T-helper 1 cell treated with Interleukin-12 subunit alpha and Interleukin-12 subunit beta and Interleukin-4 antibody, amounts not matched to agents 30 μg/mL and 1 μg/mL, for 36 hours (primary cell): ENCODE results near the gene PLXNB3.

Experiments
- H3K27ac Mint-ChIP-seq: one replicate; pipeline ENCODE4 v1.8.0; 2021; ENCODE audit warnings: mild to moderate bottlenecking, mixed read lengths
- H3K27me3 Mint-ChIP-seq: one replicate; pipeline ENCODE4 v1.8.0; 2021; ENCODE audit warnings: low read depth, mixed read lengths
- H3K36me3 Mint-ChIP-seq: one replicate; pipeline ENCODE4 v1.8.0; 2021; ENCODE audit warnings: low read depth, mixed read lengths
- H3K4me1 Mint-ChIP-seq: one replicate; pipeline ENCODE4 v1.8.0; 2021; ENCODE audit warnings: low read depth, mixed read lengths
- H3K4me3 Mint-ChIP-seq: one replicate; pipeline ENCODE4 v1.8.0; 2021; ENCODE audit warnings: mild to moderate bottlenecking, moderate library complexity, mixed read lengths
- H3K9me3 Mint-ChIP-seq: one replicate; pipeline ENCODE4 v1.8.0; 2021; ENCODE audit warnings: mixed read lengths

PLXNB3 gene

DNA sequence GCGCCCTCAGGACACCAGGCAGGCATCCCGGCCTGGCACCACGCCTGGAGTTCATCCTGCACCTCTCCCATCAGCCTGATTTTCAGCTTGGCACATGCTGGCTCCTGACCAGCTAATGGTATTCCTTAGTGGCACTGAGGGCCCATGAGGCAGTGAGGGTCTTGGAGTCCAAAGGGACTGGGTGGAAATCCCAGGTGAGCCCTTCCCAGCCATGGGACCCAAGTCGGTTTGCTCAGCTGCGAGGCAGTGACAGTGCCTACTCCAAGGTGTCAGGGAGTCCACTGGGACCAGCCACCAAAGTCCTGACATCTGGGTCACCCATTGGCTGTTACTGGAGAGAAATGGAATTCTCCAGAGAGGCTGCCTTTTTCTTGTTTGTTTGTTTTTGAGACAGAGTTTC is 35.3 kb downstream of the PLXNB3 start:
- Mint-ChIP-seq H3K4me1 (peaks cover 5% of the 10 kb centered on the region), H3K4me3 (no peak overlapping the region), H3K27ac (no peak overlapping the region), H3K9me3 (no peaks in the 10 kb centered on the region), H3K36me3 (peaks cover 4% of the 10 kb centered on the region), H3K27me3 (no peaks in the 10 kb centered on the region)

- H3K36me3 Mint-ChIP-seq = peaks cover 2% of the 10 kb centered on the region
- H3K4me1 Mint-ChIP-seq = peaks cover 5% of the 10 kb centered on the region
- no peaks in the 10 kb centered on the region for H3K27me3 Mint-ChIP-seq
- H3K9me3 Mint-ChIP-seq = no peaks in the 10 kb centered on the region
- no peak overlapping the region for H3K4me3 Mint-ChIP-seq
- H3K27ac Mint-ChIP-seq = no peak overlapping the region
Measured at GRCh38 chrX:153800177-153800722, 36.2 kb downstream of the PLXNB3 start.

DNA sequence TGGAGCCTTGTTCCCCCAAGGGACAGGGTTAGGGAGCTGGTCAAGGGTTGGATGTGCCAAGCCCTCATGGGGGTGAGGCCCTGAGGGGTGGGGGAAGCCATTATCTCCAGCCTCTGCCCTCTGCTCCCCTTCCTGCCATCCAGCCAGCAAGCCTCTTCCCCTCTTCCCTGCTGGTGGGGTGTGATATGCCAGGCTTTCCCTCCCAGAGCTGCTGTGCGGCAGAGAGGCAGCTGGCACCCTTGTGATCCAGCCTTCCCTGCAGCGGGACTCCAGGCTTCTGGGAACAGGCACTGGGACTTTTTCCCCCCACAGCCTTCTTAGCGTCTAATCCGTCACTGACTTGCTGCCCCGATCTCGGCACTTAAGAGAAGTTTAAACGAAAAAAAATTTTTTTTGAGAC is 36.7 kb downstream of the PLXNB3 start:
- Mint-ChIP-seq H3K4me3 (no peak overlapping the region), H3K9me3 (no peaks in the 10 kb centered on the region), H3K27ac (no peak overlapping the region), H3K27me3 (no peaks in the 10 kb centered on the region), H3K36me3 (peaks cover 2% of the 10 kb centered on the region), H3K4me1 (peaks cover 5% of the 10 kb centered on the region)

GRCh38 chrX:153801669-153802068 is 37.6 kb downstream of the PLXNB3 start:
- Mint-ChIP-seq H3K4me1 (no peaks in the 10 kb centered on the region), H3K27ac (no peak overlapping the region), H3K9me3 (no peaks in the 10 kb centered on the region), H3K4me3 (no peak overlapping the region), H3K27me3 (no peaks in the 10 kb centered on the region), H3K36me3 (peaks cover 2% of the 10 kb centered on the region)

DNA sequence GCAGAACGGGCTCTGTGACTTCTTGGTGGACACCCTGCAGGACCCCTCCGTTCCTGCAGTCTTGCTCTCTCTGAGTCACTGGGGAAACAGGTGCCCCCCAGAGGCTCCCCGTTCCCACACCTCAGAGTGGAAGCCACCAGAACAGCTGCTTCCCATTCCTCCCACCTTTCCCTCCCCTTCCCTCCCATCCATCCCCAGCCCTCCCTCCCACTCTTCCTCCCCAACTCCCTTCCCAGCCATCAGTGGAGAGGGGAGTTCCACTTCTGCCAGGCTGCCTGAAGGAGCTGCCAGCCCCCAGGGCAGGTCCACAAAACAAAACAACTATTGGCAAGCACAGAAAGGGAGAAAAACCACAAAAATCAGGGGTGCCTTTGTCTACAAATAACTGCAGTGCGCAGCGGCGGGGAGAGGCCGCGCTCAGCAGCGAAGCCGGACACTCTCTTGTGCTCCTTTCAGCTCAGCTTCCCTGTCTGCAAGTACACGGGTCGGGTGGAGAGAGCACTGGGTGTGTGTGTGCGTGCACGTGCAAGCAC is 38.5 kb downstream of the PLXNB3 start:
- Mint-ChIP-seq H3K4me3 (no peak overlapping the region), H3K27me3 (no peaks in the 10 kb centered on the region), H3K4me1 (no peaks in the 10 kb centered on the region), H3K27ac (no peak overlapping the region), H3K9me3 (no peaks in the 10 kb centered on the region), H3K36me3 (peaks cover 2% of the 10 kb centered on the region)

DNA sequence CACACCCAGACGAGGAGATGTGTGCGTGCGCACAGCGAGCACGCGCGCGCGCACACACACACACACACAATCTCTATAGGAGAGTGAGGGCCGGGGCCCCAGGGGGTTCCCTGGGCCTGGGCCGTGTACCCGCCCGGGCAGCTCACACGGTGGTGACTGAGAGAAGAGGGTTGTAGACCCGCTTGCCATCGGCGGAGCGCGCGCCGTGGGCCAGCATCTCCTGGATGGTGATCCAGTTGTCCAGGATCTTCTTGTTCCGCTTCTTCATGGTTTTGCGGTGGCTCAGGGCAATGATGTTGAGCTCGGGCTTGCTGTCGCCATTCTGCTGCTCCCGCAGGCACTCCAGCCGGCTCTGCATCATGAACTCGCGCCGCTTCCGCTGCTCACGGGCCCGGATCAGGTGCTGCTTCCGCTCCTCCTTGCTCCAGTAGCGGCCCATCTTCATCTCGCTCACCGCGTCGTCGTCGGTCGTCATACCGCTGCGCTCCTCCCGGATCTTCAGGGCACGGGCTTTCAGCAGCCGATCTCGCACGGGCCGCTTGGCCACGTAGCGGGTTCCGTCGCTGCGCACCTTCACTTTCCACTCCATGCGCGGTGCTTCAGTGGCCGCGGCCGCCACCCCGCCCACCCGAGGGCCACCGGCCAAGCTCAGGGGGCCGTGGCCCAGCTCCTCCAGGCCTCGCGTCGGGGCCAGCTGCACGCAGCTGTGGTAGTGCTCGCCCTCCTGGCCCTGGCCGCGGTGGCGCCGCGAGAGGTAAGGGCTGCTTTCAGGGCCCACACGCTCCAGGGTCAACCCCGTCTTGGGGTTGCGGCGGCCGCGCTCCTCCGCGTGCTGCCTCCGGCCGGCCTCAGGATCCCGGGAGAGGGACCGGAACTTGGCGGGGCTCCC is 39.4 kb downstream of the PLXNB3 start:
- Mint-ChIP-seq H3K36me3 (no peaks in the 10 kb centered on the region), H3K4me3 (no peak overlapping the region), H3K27ac (no peak overlapping the region), H3K4me1 (no peaks in the 10 kb centered on the region), H3K9me3 (no peaks in the 10 kb centered on the region), H3K27me3 (no peaks in the 10 kb centered on the region)

GRCh38 chrX:153804100-153804595 is 40.1 kb downstream of the PLXNB3 start:
- no peaks in the 10 kb centered on the region for H3K9me3 Mint-ChIP-seq
- H3K36me3 Mint-ChIP-seq = no peaks in the 10 kb centered on the region
- no peaks in the 10 kb centered on the region for H3K4me1 Mint-ChIP-seq
- H3K27me3 Mint-ChIP-seq = no peaks in the 10 kb centered on the region
- no peak overlapping the region for H3K27ac Mint-ChIP-seq
- no peak overlapping the region for H3K4me3 Mint-ChIP-seq

- Mint-ChIP-seq H3K27ac (no peak overlapping the region), H3K9me3 (no peaks in the 10 kb centered on the region), H3K27me3 (no peaks in the 10 kb centered on the region), H3K36me3 (no peaks in the 10 kb centered on the region), H3K4me1 (no peaks in the 10 kb centered on the region), H3K4me3 (no peak overlapping the region)
Measured at GRCh38 chrX:153804621-153805020, 40.6 kb downstream of the PLXNB3 start.

DNA sequence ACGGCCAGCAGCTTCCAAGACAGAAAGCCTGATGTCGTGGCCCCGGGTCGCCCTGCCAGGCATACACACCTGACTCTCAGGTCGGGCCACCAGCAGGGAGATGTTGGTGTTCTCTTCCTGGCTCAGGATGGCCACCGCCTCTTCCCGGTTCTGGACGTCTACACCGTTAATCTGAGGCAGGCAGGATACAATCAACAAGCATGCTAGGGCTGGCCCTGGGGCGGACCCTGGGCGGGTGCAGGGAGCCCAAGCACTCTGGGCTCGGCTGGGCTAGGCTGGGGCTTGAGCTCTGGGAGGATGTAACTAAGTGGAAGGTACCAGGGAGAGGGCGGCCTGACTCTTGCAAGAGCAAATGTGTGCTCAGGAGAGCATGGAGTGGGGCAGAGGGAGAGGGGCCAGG is 41.4 kb downstream of the PLXNB3 start:
- Mint-ChIP-seq H3K27ac (no peak overlapping the region), H3K4me3 (no peak overlapping the region), H3K36me3 (no peaks in the 10 kb centered on the region), H3K9me3 (no peaks in the 10 kb centered on the region), H3K4me1 (no peaks in the 10 kb centered on the region), H3K27me3 (no peaks in the 10 kb centered on the region)

DNA sequence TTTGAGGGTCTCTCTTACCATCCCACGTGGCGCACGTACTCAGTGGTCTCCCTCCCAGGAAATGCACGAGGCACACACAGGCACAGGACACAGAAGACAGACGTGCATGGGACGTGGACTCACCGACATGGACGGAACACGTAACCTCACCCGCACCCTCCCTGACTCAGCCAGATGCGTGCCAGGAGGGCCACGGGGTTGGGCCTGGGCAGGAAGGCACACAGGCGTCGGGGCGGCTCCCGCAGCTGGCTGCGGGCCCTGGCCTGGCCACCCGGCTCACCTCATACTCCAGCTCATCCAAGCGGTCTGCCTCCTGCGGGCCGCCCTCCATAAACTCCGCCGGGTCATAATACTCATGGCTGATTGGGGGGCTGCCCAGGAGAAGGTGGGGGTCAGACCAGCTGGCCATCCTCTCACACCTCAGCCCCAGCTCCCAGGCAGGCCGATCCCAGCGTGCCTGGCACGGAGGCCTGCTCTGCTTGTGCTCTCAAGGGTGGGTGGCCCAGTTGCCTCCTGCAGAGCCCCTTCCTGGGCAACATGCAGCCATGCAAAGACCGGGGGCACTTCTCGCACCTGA is 43.0 kb downstream of the PLXNB3 start:
- H3K4me3 Mint-ChIP-seq = no peak overlapping the region
- H3K4me1 Mint-ChIP-seq = no peaks in the 10 kb centered on the region
- no peaks in the 10 kb centered on the region for H3K9me3 Mint-ChIP-seq
- no peak overlapping the region for H3K27ac Mint-ChIP-seq
- H3K27me3 Mint-ChIP-seq = peaks cover 7% of the 10 kb centered on the region
- H3K36me3 Mint-ChIP-seq = no peaks in the 10 kb centered on the region

- H3K4me1 Mint-ChIP-seq = no peaks in the 10 kb centered on the region
- H3K4me3 Mint-ChIP-seq = no peak overlapping the region
- H3K27me3 Mint-ChIP-seq = peaks cover 10% of the 10 kb centered on the region
- no peaks in the 10 kb centered on the region for H3K9me3 Mint-ChIP-seq
- H3K36me3 Mint-ChIP-seq = no peaks in the 10 kb centered on the region
- H3K27ac Mint-ChIP-seq = no peak overlapping the region
Measured at GRCh38 chrX:153807976-153808375, 43.9 kb downstream of the PLXNB3 start.

- no peaks in the 10 kb centered on the region for H3K9me3 Mint-ChIP-seq
- peaks cover 12% of the 10 kb centered on the region for H3K4me1 Mint-ChIP-seq
- peaks cover 31% of the 10 kb centered on the region for H3K27me3 Mint-ChIP-seq
- no peak overlapping the region for H3K27ac Mint-ChIP-seq
- H3K4me3 Mint-ChIP-seq = no peak overlapping the region
- H3K36me3 Mint-ChIP-seq = no peaks in the 10 kb centered on the region
Measured at GRCh38 chrX:153812220-153812619, 48.2 kb downstream of the PLXNB3 start.

GRCh38 chrX:153813161-153813560 is 49.1 kb downstream of the PLXNB3 start:
- no peak overlapping the region for H3K27ac Mint-ChIP-seq
- H3K36me3 Mint-ChIP-seq = no peaks in the 10 kb centered on the region
- no peak overlapping the region for H3K4me3 Mint-ChIP-seq
- peaks cover 32% of the 10 kb centered on the region for H3K27me3 Mint-ChIP-seq
- H3K9me3 Mint-ChIP-seq = no peaks in the 10 kb centered on the region
- H3K4me1 Mint-ChIP-seq = peaks cover 16% of the 10 kb centered on the region

DNA sequence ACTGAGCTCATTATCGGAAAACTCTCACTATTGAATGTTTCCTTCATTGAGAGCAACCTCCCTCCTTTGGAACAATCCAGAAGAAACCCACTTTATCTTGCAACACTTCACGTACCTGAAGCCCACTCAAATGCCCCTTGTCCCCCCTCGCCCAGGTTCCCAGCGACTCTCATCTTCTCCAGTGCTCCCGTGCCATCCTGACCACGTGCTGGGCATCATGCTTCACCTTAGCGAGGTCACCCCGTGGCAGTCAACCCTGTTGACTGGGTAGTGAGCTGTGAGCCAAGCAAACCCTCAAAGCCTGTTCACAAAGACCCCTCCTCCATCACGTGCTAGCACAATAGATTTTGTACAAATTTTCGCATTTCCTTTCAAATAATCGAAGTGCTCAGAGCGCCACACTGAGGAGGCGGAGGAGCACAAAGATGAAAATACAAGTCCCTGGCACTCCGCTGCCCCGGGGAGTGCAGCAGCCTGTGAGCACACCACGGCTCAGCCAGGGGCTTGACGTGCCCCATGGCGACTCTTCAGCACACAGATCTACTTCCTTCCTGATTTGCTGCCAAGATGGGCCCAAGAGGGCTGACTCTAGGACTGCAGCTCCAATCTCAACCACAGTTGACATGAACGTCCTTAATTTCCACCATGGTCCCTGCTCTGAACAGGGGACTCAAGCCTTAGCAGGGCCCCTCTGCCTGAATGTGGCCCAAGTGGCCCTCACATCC is 50.7 kb downstream of the PLXNB3 start:
- H3K4me3 Mint-ChIP-seq = no peak overlapping the region
- peaks cover 32% of the 10 kb centered on the region for H3K27me3 Mint-ChIP-seq
- H3K4me1 Mint-ChIP-seq = peaks cover 16% of the 10 kb centered on the region
- H3K27ac Mint-ChIP-seq = no peak overlapping the region
- H3K9me3 Mint-ChIP-seq = no peaks in the 10 kb centered on the region
- no peaks in the 10 kb centered on the region for H3K36me3 Mint-ChIP-seq
